Ishikawa (cell line): ENCODE results near the gene UBL4A.

Source experiments
- CEBPB ChIP-seq: IDR thresholded peaks from 2 replicates; pipeline ENCODE4 v1.6.1; 2012
- CREB1 ChIP-seq: IDR thresholded peaks from 2 replicates; pipeline ENCODE4 v1.6.1; 2012; ENCODE audit warnings: low read depth
- EGR1 ChIP-seq: IDR thresholded peaks from 2 replicates; pipeline ENCODE4 v1.6.1; 2012
- EP300 ChIP-seq: IDR thresholded peaks from 2 replicates; pipeline ENCODE4 v1.6.1; 2012; ENCODE audit warnings: borderline replicate concordance
- FOXM1 ChIP-seq: IDR thresholded peaks from 2 replicates; pipeline ENCODE4 v1.6.1; 2012; ENCODE audit warnings: low read depth, borderline replicate concordance
- MAX ChIP-seq: IDR thresholded peaks from 2 replicates; pipeline ENCODE4 v1.6.1; 2012
- NFIC ChIP-seq: IDR thresholded peaks from 2 replicates; pipeline ENCODE4 v1.6.1; 2012
- RAD21 ChIP-seq: IDR thresholded peaks from 2 replicates; pipeline ENCODE4 v1.6.1; 2012; ENCODE audit warnings: low read depth
- REST ChIP-seq: IDR thresholded peaks from 2 replicates; pipeline ENCODE4 v1.6.1; 2012; ENCODE audit warnings: low read depth, mild to moderate bottlenecking
- TAF1 ChIP-seq: IDR thresholded peaks from 2 replicates; pipeline ENCODE4 v1.6.1; 2012; ENCODE audit warnings: low read depth, mild to moderate bottlenecking
- TCF12 ChIP-seq: IDR thresholded peaks from 2 replicates; pipeline ENCODE4 v1.6.1; 2012; ENCODE audit warnings: low read depth
- TEAD4 ChIP-seq: IDR thresholded peaks from 2 replicates; pipeline ENCODE4 v1.6.1; 2012
- USF1 ChIP-seq: IDR thresholded peaks from 2 replicates; pipeline ENCODE4 v1.6.1; 2012
- YY1 ChIP-seq: IDR thresholded peaks from 2 replicates; pipeline ENCODE4 v1.6.1; 2012; ENCODE audit warnings: low read depth
- ZBTB7A ChIP-seq: IDR thresholded peaks from 2 replicates; pipeline ENCODE4 v1.6.1; 2012; ENCODE audit warnings: low read depth

The UBL4A gene

GRCh38 chrX:154470914-154471568, 15.4 kb downstream of the UBL4A start:
- no peak for TF ChIP-seq MAX
- TF ChIP-seq CREB1, result no peak
- TF ChIP-seq TAF1, result no peak
- TF ChIP-seq TCF12, result no peak
- no peak for TF ChIP-seq CEBPB
- TF ChIP-seq NFIC, result no peak
- no peak for TF ChIP-seq FOXM1
- TF ChIP-seq TEAD4, result no peak
- TF ChIP-seq EGR1, result no peak
- TF ChIP-seq YY1, result no peak

GRCh38 chrX:154470434-154470833, 16.0 kb downstream of the UBL4A start:
- no peak for TF ChIP-seq FOXM1
- no peak for TF ChIP-seq ZBTB7A
- TF ChIP-seq TCF12, result no peak
- TF ChIP-seq CREB1, result no peak
- TF ChIP-seq EGR1, result no peak
- TF ChIP-seq TAF1, result no peak
- no peak for TF ChIP-seq TEAD4
- no peak for TF ChIP-seq NFIC
- TF ChIP-seq USF1, result no peak
- TF ChIP-seq YY1, result no peak
- no peak for TF ChIP-seq MAX
- no peak for TF ChIP-seq EP300
- TF ChIP-seq REST, result no peak
- TF ChIP-seq RAD21, result no peak

GRCh38 chrX:154469880-154470279, 16.5 kb downstream of the UBL4A start:
- TF ChIP-seq YY1 (no peak), NFIC (no peak), EP300 (no peak), TEAD4 (no peak), REST (no peak), ZBTB7A (no peak), EGR1 (no peak), USF1 (no peak), FOXM1 (no peak), TAF1 (no peak), TCF12 (no peak), MAX (no peak), RAD21 (no peak)

GRCh38 chrX:154469114-154469513, 17.3 kb downstream of the UBL4A start:
- TF ChIP-seq YY1 (no peak), CREB1 (no peak), RAD21 (no peak), CEBPB (no peak), ZBTB7A (no peak), REST (no peak), EP300 (no peak), TCF12 (no peak), NFIC (no peak), EGR1 (no peak), MAX (no peak), TAF1 (no peak), FOXM1 (no peak), TEAD4 (no peak), USF1 (no peak)
